ENCODE data around the gene ROGDI. TPM values are rescaled to one million over a fixed set of nuclear protein-coding genes. Genes with fewer than 3 reads are reported as not detected.
A peak's percentile ranks its signal among the peaks of the same experiment; 100 is the strongest.

Gene ROGDI
- total RNA-seq, 1 donor from 2014 or later = 134 TPM

GRCh38 chr16:4820652-4821051, 18.2 kb upstream of the ROGDI start:
- peak; percentile 70 for ATAC-seq
- peak; percentile 73 for DNase-seq
- intact Hi-C loops (cut with micrococcal nuclease) = no loop called here

DNA sequence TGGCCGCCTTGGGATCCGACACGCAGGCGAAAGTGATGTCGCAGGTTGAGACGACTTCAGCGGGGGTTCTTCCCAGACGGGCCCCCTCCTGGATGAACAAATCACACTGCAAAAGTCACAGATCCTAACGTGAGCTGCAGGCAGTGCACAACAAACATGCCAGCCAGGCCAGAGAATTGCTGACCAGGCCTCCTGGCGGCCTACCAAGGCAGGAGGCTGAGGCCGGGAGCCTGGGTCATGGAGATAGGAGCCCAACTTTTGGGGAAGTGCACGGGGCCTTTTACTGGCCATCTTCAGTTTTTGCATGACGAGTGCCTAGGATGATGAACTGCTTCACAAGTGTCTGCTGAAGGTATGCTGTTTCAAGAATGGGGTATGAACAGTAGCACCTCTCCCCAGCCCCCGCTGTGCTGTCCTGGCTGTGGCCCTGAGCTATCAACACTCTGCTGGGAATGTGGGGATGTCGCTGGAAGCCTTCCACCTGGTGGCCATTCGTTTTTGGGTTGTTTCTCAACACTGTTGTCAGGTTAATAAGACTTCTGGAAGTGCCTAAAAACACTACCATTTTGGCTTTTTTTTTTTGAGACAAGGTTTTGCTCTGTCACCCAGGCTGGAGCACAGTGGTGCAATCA, 12.2 kb upstream of the ROGDI start:
- DNase-seq = peak; percentile 74
- intact Hi-C loops (cut with micrococcal nuclease) = no loop called here
- ATAC-seq = peak; percentile 72

GRCh38 chr16:4814046-4814445, 11.6 kb upstream of the ROGDI start:
- DNase-seq (no peak), ATAC-seq (peak; percentile 87)
- intact Hi-C loops (cut with micrococcal nuclease) = no loop called here

DNA sequence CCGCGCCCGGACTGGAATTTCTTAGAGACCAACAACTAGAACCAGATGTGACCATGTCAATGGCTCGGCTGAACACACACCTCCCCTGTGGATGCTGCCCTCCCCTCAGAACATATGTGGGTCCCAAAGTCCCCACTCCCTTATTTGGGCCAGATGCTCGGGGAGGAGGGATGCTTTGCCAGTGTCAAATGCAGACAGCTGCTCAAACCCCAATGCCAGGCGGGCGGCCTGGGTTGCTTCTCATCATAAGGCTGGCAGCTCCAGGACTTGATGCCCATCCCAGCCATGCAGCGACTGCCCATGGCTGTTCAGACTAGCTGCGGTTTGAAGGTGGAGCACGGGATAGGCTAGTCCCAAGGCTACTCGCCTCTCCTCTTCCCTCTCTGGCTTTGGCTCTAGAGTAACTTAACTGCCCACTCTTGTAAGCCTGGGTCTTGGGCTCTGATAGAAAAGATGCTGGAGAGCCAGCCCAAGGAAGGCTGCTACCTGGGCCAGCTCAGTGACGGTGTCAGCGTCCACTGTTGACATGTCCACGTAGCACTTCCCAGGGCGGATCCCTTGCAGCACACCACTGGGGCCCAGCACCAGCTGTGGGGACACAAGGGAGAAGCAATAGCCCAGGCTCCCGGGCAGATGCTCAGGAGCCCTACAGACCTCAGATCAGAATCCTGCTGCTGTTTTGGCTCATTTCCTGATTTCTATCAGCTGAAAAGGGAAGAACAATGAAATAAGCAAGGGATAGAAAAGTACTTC, 11.0 kb upstream of the ROGDI start:
- DNase-seq (no peak), ATAC-seq (peak; percentile 44)
- intact Hi-C loops (cut with micrococcal nuclease) = no loop called here

- DNase-seq = no peak
- no peak for ATAC-seq
- intact Hi-C loops (cut with micrococcal nuclease) = no loop called here
Measured at GRCh38 chr16:4811773-4812172, 9.3 kb upstream of the ROGDI start.

- DNase-seq = no peak
- ATAC-seq = no peak
- intact Hi-C loops (cut with micrococcal nuclease) = no loop called here
Measured at GRCh38 chr16:4811242-4811641, 8.8 kb upstream of the ROGDI start.

DNA sequence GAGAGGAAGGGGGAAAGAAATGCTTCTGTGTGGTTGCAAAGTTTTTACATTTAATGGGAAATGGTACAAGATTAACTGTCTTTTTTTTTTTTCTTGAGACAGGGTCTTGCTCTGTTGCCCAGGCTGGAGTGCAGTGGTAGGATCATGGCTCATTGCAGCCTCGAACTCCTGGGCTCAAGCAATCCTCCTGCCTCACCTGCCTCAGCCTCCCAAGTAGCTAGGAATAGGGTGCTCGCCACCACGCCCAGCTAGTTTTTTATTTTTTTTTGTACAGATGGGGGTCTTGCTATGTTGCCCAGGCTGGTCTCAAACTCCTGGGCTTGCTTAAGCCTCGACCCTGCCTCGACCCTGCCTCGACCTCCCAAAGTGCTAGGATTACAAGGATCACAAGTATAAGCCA, 3.8 kb upstream of the ROGDI start:
- ATAC-seq = no peak
- intact Hi-C loops (cut with micrococcal nuclease) = no loop called here
- DNase-seq = no peak

- DNase-seq = peak; percentile 69
- intact Hi-C loops (cut with micrococcal nuclease) = no loop called here
- ATAC-seq = peak; percentile 39
Measured at GRCh38 chr16:4805231-4805630, 2.8 kb upstream of the ROGDI start.

GRCh38 chr16:4803898-4804762, 1.7 kb upstream of the ROGDI start:
- intact Hi-C loops (cut with micrococcal nuclease) = no loop called here
- DNase-seq (no peak), ATAC-seq (no peak)

DNA sequence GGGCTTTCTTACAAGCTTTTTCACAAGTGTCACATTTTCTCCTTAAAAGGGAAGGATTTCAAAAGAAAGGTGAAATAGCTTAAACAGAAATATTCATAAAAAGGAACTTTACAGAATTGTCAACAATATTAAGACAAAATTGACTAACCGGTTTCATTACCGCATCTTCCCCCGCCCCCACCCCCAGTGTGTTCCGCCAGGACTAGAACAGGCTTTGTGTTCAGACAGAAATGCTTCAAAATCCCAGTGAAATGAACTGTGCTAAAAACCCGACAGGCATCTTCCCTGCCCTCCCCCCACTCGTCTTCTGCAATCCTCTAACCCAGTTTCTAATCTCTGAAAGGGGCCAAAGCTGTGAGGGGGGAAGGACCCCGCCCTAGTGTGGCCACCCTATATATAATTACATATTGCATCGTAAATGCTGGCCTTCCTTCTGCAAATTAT, 990 bp upstream of the ROGDI start:
- intact Hi-C loops (cut with micrococcal nuclease) = no loop called here
- DNase-seq (no peak), ATAC-seq (no peak)

GRCh38 chr16:4802659-4803287, 340 bp upstream of the ROGDI start:
- DNase-seq (peak; percentile 96), ATAC-seq (peak; percentile 90)
- intact Hi-C loops (cut with micrococcal nuclease) = no loop called here

- no peak for ATAC-seq
- intact Hi-C loops (cut with micrococcal nuclease) = no loop called here
- DNase-seq = no peak
Measured at GRCh38 chr16:4801051-4801961, 1.1 kb downstream of the ROGDI start.

- DNase-seq = peak; percentile 77
- intact Hi-C loops (cut with micrococcal nuclease) = no loop called here
- ATAC-seq = no peak
Measured at GRCh38 chr16:4800290-4801041, 2.0 kb downstream of the ROGDI start.

- DNase-seq (no peak), ATAC-seq (no peak)
- intact Hi-C loops (cut with micrococcal nuclease) = no loop called here
Measured at GRCh38 chr16:4799171-4799855, 3.1 kb downstream of the ROGDI start.

- ATAC-seq (no peak), DNase-seq (no peak)
- intact Hi-C loops (cut with micrococcal nuclease) = no loop called here
Measured at GRCh38 chr16:4798456-4798855, 4.0 kb downstream of the ROGDI start.

DNA sequence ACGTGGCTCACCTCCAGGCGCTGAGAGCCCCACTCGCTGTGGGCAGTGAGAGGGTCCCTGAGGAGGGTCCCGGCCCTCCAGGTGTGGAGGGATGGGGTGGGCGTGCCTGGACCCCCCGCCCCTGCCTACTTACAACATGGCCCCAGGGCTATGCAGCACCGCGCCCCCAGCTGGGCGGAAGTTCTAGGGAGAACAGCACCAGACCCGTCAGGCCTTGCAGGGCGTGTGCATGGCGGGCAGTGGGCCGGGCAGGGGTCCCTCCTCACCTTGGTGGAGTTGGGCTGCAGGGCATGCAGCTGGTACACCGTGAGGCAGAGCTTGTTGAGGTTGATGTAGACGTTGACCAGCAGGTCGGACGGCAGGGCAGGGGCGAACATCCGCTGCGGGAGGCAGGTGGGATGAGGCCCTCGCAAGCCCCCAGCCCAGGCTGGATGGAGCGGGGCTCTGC, 4.6 kb downstream of the ROGDI start:
- ATAC-seq (no peak), DNase-seq (no peak)
- intact Hi-C loops (cut with micrococcal nuclease) = no loop called here
